ENCODE results near the gene FBXL20. TPM values are rescaled to one million over a fixed set of nuclear protein-coding genes. Genes with fewer than 3 reads are reported as not detected.

Gene FBXL20
- total RNA-seq, 2 donors from 2014 or later = 15.6 to 18.1 TPM

- peaks cover 65% of the 10 kb centered on the region for H3K27me3 Mint-ChIP-seq (ENCODE audit: insufficient read depth)
- no peak overlapping the region for H3K27ac ChIP-seq (ENCODE audit: low read depth, low read length)
Measured at GRCh38 chr17:39227364-39227919, 174.0 kb downstream of the FBXL20 start.

GRCh38 chr17:39225959-39226683 is 175.3 kb downstream of the FBXL20 start:
- WGBS, 2 experiments (ENCODE audit: insufficient coverage in 1 of 2, insufficient read length in 1 of 2) = 17 to 21% methylated on average over 10 to 23 of the region's 24 CpGs
- Mint-ChIP-seq H3K27ac (no peak overlapping the region), H3K4me1 (peaks cover 1% of the 10 kb centered on the region), H3K36me3 (ENCODE audit: low read depth) (no peaks in the 10 kb centered on the region), H3K27me3 (ENCODE audit: insufficient read depth) (peaks cover 71% of the 10 kb centered on the region), H3K9me3 (no peaks in the 10 kb centered on the region), H3K4me3 (peak overlapping the region; percentile 51)
- Histone ChIP-seq H3K4me1 (ENCODE audit: control insufficient read depth, insufficient read depth, low read length) (no peaks in the 10 kb centered on the region), H3K9me3 (ENCODE audit: control insufficient read depth, low read length) (no peaks in the 10 kb centered on the region), H3K4me3 (ENCODE audit: low read length) (peak overlapping the region; percentile 31), H3K36me3 (ENCODE audit: control insufficient read depth, insufficient read depth, low read length) (no peaks in the 10 kb centered on the region), H3K9ac (ENCODE audit: extremely low read depth, low read length, poor library complexity, severe bottlenecking) (no peak overlapping the region), H3K27me3 (ENCODE audit: control insufficient read depth, insufficient read depth, low read length, poor library complexity, severe bottlenecking) (peaks cover 62% of the 10 kb centered on the region), H3K27ac (ENCODE audit: low read depth, low read length) (no peak overlapping the region)
- DNase-seq = peak; percentile 100
- TF ChIP-seq CTCF (conservative IDR thresholded peaks at IDR 0.05) = no peak

More at GRCh38 chr17:39227364-39227919, 174.0 kb downstream of the FBXL20 start:
- H3K4me3 Mint-ChIP-seq = no peak overlapping the region
- H3K27ac Mint-ChIP-seq = no peak overlapping the region
- no peaks in the 10 kb centered on the region for H3K4me1 ChIP-seq (ENCODE audit: control insufficient read depth, insufficient read depth, low read length)
- no peaks in the 10 kb centered on the region for H3K9me3 ChIP-seq (ENCODE audit: control insufficient read depth, low read length)
- H3K4me3 ChIP-seq (ENCODE audit: low read length) = no peak overlapping the region
- H3K9ac ChIP-seq (ENCODE audit: extremely low read depth, low read length, poor library complexity, severe bottlenecking) = no peak overlapping the region
- TF ChIP-seq CTCF (conservative IDR thresholded peaks at IDR 0.05) = no peak
- WGBS, 2 experiments (ENCODE audit: insufficient coverage in 1 of 2, insufficient read length in 1 of 2) = 77 to 83% methylated on average over 1 to 2 of the region's 2 CpGs
- H3K36me3 ChIP-seq (ENCODE audit: control insufficient read depth, insufficient read depth, low read length) = no peaks in the 10 kb centered on the region
- no peaks in the 10 kb centered on the region for H3K36me3 Mint-ChIP-seq (ENCODE audit: low read depth)
- peaks cover 50% of the 10 kb centered on the region for H3K27me3 ChIP-seq (ENCODE audit: control insufficient read depth, insufficient read depth, low read length, poor library complexity, severe bottlenecking)
- peaks cover 9% of the 10 kb centered on the region for H3K4me1 Mint-ChIP-seq
- DNase-seq = no peak
- no peaks in the 10 kb centered on the region for H3K9me3 Mint-ChIP-seq

- no peak for TF ChIP-seq CTCF (conservative IDR thresholded peaks at IDR 0.05)
- Histone ChIP-seq H3K27ac (ENCODE audit: low read depth, low read length) (no peak within 1 kb of the TSS), H3K4me1 (ENCODE audit: control insufficient read depth, insufficient read depth, low read length) (no peaks in the 10 kb centered on the region), H3K27me3 (ENCODE audit: control insufficient read depth, insufficient read depth, low read length, poor library complexity, severe bottlenecking) (peaks cover 62% of the 10 kb centered on the region), H3K4me3 (ENCODE audit: low read length) (peak within 1 kb of the TSS; percentile 62), H3K9me3 (ENCODE audit: control insufficient read depth, low read length) (no peaks in the 10 kb centered on the region), H3K36me3 (ENCODE audit: control insufficient read depth, insufficient read depth, low read length) (no peaks in the 10 kb centered on the region), H3K9ac (ENCODE audit: extremely low read depth, low read length, poor library complexity, severe bottlenecking) (no peak within 1 kb of the TSS)
- 1 to 4% methylated on average over 25 to 70 of the region's 71 CpGs for WGBS, 2 experiments (ENCODE audit: insufficient coverage in 1 of 2, insufficient read length in 1 of 2)
- no peak within 1 kb of the TSS for H3K27ac Mint-ChIP-seq
- H3K36me3 Mint-ChIP-seq (ENCODE audit: low read depth) = no peaks in the 10 kb centered on the region
- peaks cover 1% of the 10 kb centered on the region for H3K4me1 Mint-ChIP-seq
- no peaks in the 10 kb centered on the region for H3K9me3 Mint-ChIP-seq
- peaks cover 71% of the 10 kb centered on the region for H3K27me3 Mint-ChIP-seq (ENCODE audit: insufficient read depth)
- DNase-seq = no peak
- H3K4me3 Mint-ChIP-seq = peak within 1 kb of the TSS; percentile 51
Measured at GRCh38 chr17:39225308-39225958, 176.0 kb downstream of the FBXL20 start, which contains the start of gene STAC2. STAC2 (minus strand) TSS chr17:39225945; CDS start chr17:39225502, 443 bp downstream.

All from endodermal cell (in vitro differentiated cells).